ENCODE measurements around the gene DDAH1. TPM values are rescaled to one million over a fixed set of nuclear protein-coding genes. Genes with fewer than 3 reads are reported as not detected.

DDAH1 gene
- total RNA-seq, 2 experiments from 2014 or later: not detected

- ATAC-seq (ENCODE audit: poor library complexity) (no peak), DNase-seq (no peak)
- peaks cover 0 to 3% of the 10 kb centered on the region in 2 experiments for H3K27me3 ChIP-seq (ENCODE audit: control insufficient read depth in 1 of 2, insufficient read depth in 2 of 2, low read length in 2 of 2)
- intact Hi-C loops (cut with DNase I, micrococcal nuclease): no loop called here
- H3K27ac ChIP-seq (ENCODE audit: low read depth in 1 of 2, low read length in 2 of 2): no peak overlapping the region
- Mint-ChIP-seq H3K27ac (no peak overlapping the region), H3K27me3 (peaks cover 31% of the 10 kb centered on the region), H3K9me3 (no peaks in the 10 kb centered on the region), H3K4me3 (no peak overlapping the region), H3K4me1 (ENCODE audit: low read depth) (no peaks in the 10 kb centered on the region), H3K36me3 (ENCODE audit: low read depth) (no peaks in the 10 kb centered on the region)
- TF ChIP-seq CTCF (IDR thresholded peaks at IDR 0.05): no peak
- H3K4me3 ChIP-seq (ENCODE audit: low read length): no peak overlapping the region
- ChIA-PET CTCF (no interaction called here), POLR2A (no interaction called here)
- H3K36me3 ChIP-seq (ENCODE audit: insufficient read depth, low read length): no peaks in the 10 kb centered on the region
- no peaks in the 10 kb centered on the region for H3K4me1 ChIP-seq (ENCODE audit: insufficient read depth, low read length)
- no peaks in the 10 kb centered on the region for H3K9me3 ChIP-seq (ENCODE audit: control insufficient read depth in 1 of 2, insufficient read depth in 1 of 2, low read length in 2 of 2)
Measured at GRCh38 chr1:85480566-85480965, 15.6 kb upstream of the DDAH1 start.

GRCh38 chr1:85479491-85479890 lies 14.5 kb upstream of the DDAH1 start:
- H3K9me3 Mint-ChIP-seq: no peaks in the 10 kb centered on the region
- peaks cover 31% of the 10 kb centered on the region for H3K27me3 Mint-ChIP-seq
- Histone ChIP-seq H3K9me3 (ENCODE audit: control insufficient read depth in 1 of 2, insufficient read depth in 1 of 2, low read length in 2 of 2) (no peaks in the 10 kb centered on the region), H3K4me3 (ENCODE audit: low read length) (no peak overlapping the region), H3K27ac (ENCODE audit: low read depth in 1 of 2, low read length in 2 of 2) (no peak overlapping the region), H3K36me3 (ENCODE audit: insufficient read depth, low read length) (no peaks in the 10 kb centered on the region), H3K4me1 (ENCODE audit: insufficient read depth, low read length) (no peaks in the 10 kb centered on the region), H3K27me3 (ENCODE audit: control insufficient read depth in 1 of 2, insufficient read depth in 2 of 2, low read length in 2 of 2) (no peaks in the 10 kb centered on the region)
- TF ChIP-seq CTCF (IDR thresholded peaks at IDR 0.05): no peak
- no peaks in the 10 kb centered on the region for H3K4me1 Mint-ChIP-seq (ENCODE audit: low read depth)
- no peak overlapping the region for H3K4me3 Mint-ChIP-seq
- ATAC-seq (ENCODE audit: poor library complexity): no peak
- intact Hi-C loops (cut with DNase I, micrococcal nuclease): no loop called here
- CTCF ChIA-PET: interaction anchor here (0.6 kb wide), 1 partner anchor 12 kb away, joined by 3 read pairs; no protein-coding TSS in a partner anchor
- no peaks in the 10 kb centered on the region for H3K36me3 Mint-ChIP-seq (ENCODE audit: low read depth)
- no peak for DNase-seq
- H3K27ac Mint-ChIP-seq: no peak overlapping the region
- POLR2A ChIA-PET: no interaction called here

GRCh38 chr1:85478366-85478765 lies 13.4 kb upstream of the DDAH1 start:
- POLR2A ChIA-PET: no interaction called here
- intact Hi-C loops (cut with DNase I, micrococcal nuclease): no loop called here

More at GRCh38 chr1:85478366-85478765, 13.4 kb upstream of the DDAH1 start:
- CTCF ChIA-PET: interaction anchor here (0.7 kb wide), 1 partner anchor 28 kb away, joined by 3 read pairs; no protein-coding TSS in a partner anchor
- H3K27ac ChIP-seq (ENCODE audit: low read depth in 1 of 2, low read length in 2 of 2): no peak overlapping the region
- no peak overlapping the region for H3K27ac Mint-ChIP-seq
- no peaks in the 10 kb centered on the region for H3K9me3 ChIP-seq (ENCODE audit: control insufficient read depth in 1 of 2, insufficient read depth in 1 of 2, low read length in 2 of 2)
- ATAC-seq (ENCODE audit: poor library complexity) (no peak), DNase-seq (no peak)
- no peak for TF ChIP-seq CTCF (IDR thresholded peaks at IDR 0.05)
- no peak overlapping the region for H3K4me3 ChIP-seq (ENCODE audit: low read length)
- no peaks in the 10 kb centered on the region for H3K4me1 ChIP-seq (ENCODE audit: insufficient read depth, low read length)
- H3K27me3 ChIP-seq (ENCODE audit: control insufficient read depth in 1 of 2, insufficient read depth in 2 of 2, low read length in 2 of 2): no peaks in the 10 kb centered on the region
- no peaks in the 10 kb centered on the region for H3K36me3 ChIP-seq (ENCODE audit: insufficient read depth, low read length)
- H3K36me3 Mint-ChIP-seq (ENCODE audit: low read depth): no peaks in the 10 kb centered on the region
- no peaks in the 10 kb centered on the region for H3K9me3 Mint-ChIP-seq
- peaks cover 30% of the 10 kb centered on the region for H3K27me3 Mint-ChIP-seq
- H3K4me3 Mint-ChIP-seq: no peak overlapping the region
- no peaks in the 10 kb centered on the region for H3K4me1 Mint-ChIP-seq (ENCODE audit: low read depth)
